K562 (cell line): ENCODE measurements around the gene NPM1. TPM values are rescaled to one million over a fixed set of nuclear protein-coding genes. Genes with fewer than 3 reads are reported as not detected.

Experiments
- ATAC-seq: fragments of 200-7000 bp; cut with Tn5 transposase; 3 replicates; pipeline ENCODE4 v1.9.1; 2020; ENCODE audit warnings: moderate library complexity
- BruUV-seq: library from RNA; stranded (reverse); fragments of 400-500 nt; replicated peaks from 2 replicates; lab custom pipeline; 2021; lab: Mats Ljungman, UMichigan
- CTCF ChIA-PET: fragments of 300-600 bp; formaldehyde crosslinking; extraction: SDS; loops from one replicate; lab custom pipeline; 2021; ENCODE audit warnings: low intra/inter-chr PET ratio; lab: Yijun Ruan, JAX
- POLR2A ChIA-PET: fragments of 300-600, 350-650 bp; sonication (Branson Sonifier 250); formaldehyde crosslinking; extraction: SDS; loops from one replicate; lab custom pipeline; 2021; ENCODE audit warnings: antibody characterized with exemption, inconsistent platforms; lab: Yijun Ruan, JAX
- DNase-seq, 4 experiments: peaks; one replicate each; pipeline versions ENCODE4 v3.0.0 to v3.0.0-alpha.2; 2011 to 2018; ENCODE audit warnings: low spot score in 3 of 4, mixed read lengths in 3 of 4; ENCODE audit errors: extremely low read depth in 1 of 4
- FAIRE-seq: peaks from 2 replicates; lab custom pipeline; 2011; peaks lifted over from hg19 to GRCh38; lab: Jason Lieb, UNC
- H2AFZ ChIP-seq: 2 replicates; pipeline ENCODE4 v1.6.0; 2011; ENCODE audit warnings: low read depth, low read length, control low read depth, inconsistent platforms
- H3K27ac ChIP-seq: fragments of 200-600 bp; 3 replicates; pipeline ENCODE4 v1.8.0; 2011; ENCODE audit warnings: low read depth, mild to moderate bottlenecking, control low read depth, inconsistent platforms, low read length, moderate library complexity, mixed read lengths; ENCODE audit errors: extremely low read depth
- H3K27me3 ChIP-seq, 2 experiments: fragments of 300-600 bp in 1 of 2; 2 replicates in 1 of 2; 3 replicates in 1 of 2; pipeline versions ENCODE4 v1.6.0 to v1.8.0; 2011; ENCODE audit warnings: inconsistent platforms in 2 of 2, low read length in 2 of 2, mild to moderate bottlenecking in 1 of 2, mixed read lengths in 1 of 2, moderate library complexity in 1 of 2; ENCODE audit not compliant: control insufficient read depth in 2 of 2, insufficient read depth in 2 of 2
- H3K36me3 ChIP-seq: fragments of 300-600 bp; 3 replicates; pipeline ENCODE4 v1.8.0; 2011; ENCODE audit warnings: mild to moderate bottlenecking, low read length, inconsistent platforms; ENCODE audit not compliant: control insufficient read depth, insufficient read depth
- H3K4me1 ChIP-seq, 2 experiments: fragments of 200-600 bp in 1 of 2; replicated peaks in 1 of 2; 2 replicates in 1 of 2; 3 replicates in 1 of 2; pipeline versions ENCODE4 v1.5.1 to v1.8.0; 2011; ENCODE audit warnings: inconsistent platforms in 2 of 2, low read length in 2 of 2, mild to moderate bottlenecking in 1 of 2, mixed read lengths in 1 of 2, moderate library complexity in 1 of 2; ENCODE audit not compliant: control insufficient read depth in 2 of 2, insufficient read depth in 2 of 2
- H3K4me2 ChIP-seq: 2 replicates; pipeline ENCODE4 v1.6.1; 2011; ENCODE audit warnings: low read length, control low read depth, inconsistent platforms, mixed read lengths; ENCODE audit not compliant: insufficient read depth
- H3K4me3 ChIP-seq: fragments of 200-600 bp; sonication (generic), shearing (Covaris generic); 2 replicates; pipeline ENCODE4 v1.5.1; 2016; ENCODE audit warnings: control low read depth, inconsistent platforms
- H3K79me2 ChIP-seq: fragments of 200-600 bp; 3 replicates; pipeline ENCODE4 v1.8.0; 2011; ENCODE audit warnings: low read length, inconsistent platforms; ENCODE audit not compliant: control insufficient read depth, insufficient read depth
- H3K9ac ChIP-seq, 2 experiments: 2 replicates each; pipeline versions ENCODE4 v1.6.0 to v1.6.1; 2011; ENCODE audit warnings: low read depth in 2 of 2, low read length in 2 of 2, control low read depth in 1 of 2, inconsistent platforms in 1 of 2, mild to moderate bottlenecking in 1 of 2, mixed read lengths in 1 of 2; ENCODE audit not compliant: insufficient read depth in 1 of 2
- H3K9me1 ChIP-seq: one replicate; pipeline ENCODE4 v1.6.0; 2011; ENCODE audit warnings: inconsistent platforms, mild to moderate bottlenecking, low read length, moderate library complexity; ENCODE audit not compliant: control insufficient read depth, insufficient read depth
- H3K9me3 ChIP-seq: replicated peaks from 2 replicates; pipeline ENCODE4 v1.5.1; 2011; ENCODE audit warnings: low read depth, low read length, inconsistent platforms; ENCODE audit not compliant: control insufficient read depth, insufficient read depth
- H4K20me1 ChIP-seq: replicated peaks from 2 replicates; pipeline ENCODE4 v1.6.1; 2011; ENCODE audit warnings: low read length, inconsistent platforms, mixed read lengths; ENCODE audit not compliant: control insufficient read depth, insufficient read depth
- CXXC5 ChIP-seq: fragments of 250-450 bp; sonication (Bioruptor Pico); IDR thresholded peaks from 2 replicates; pipeline ENCODE4 v1.8.0; 2022; ENCODE audit warnings: inconsistent platforms, mild to moderate bottlenecking, moderate library complexity
- EGR1 ChIP-seq: fragments of 450-650 bp; conservative IDR thresholded peaks from 2 replicates; pipeline ENCODE4 v1.6.1; 2017; ENCODE audit warnings: mild to moderate bottlenecking
- GTF2F1 ChIP-seq: IDR thresholded peaks from 2 replicates; pipeline ENCODE4 v1.6.1; 2011; ENCODE audit warnings: low read depth, low read length, improper control_type of control experiment
- HNRNPUL1 ChIP-seq: fragments of 200-400 bp; formaldehyde crosslinking; IDR thresholded peaks from 2 replicates; pipeline ENCODE4 v1.6.1; 2017; ENCODE audit warnings: low read length
- NCOA1 ChIP-seq: fragments of 450-650 bp; IDR thresholded peaks from 2 replicates; pipeline ENCODE4 v1.6.1; 2016; ENCODE audit warnings: low read depth
- RFX5 ChIP-seq: IDR thresholded peaks from 2 replicates; pipeline ENCODE4 v1.6.1; 2011; ENCODE audit warnings: low read depth, mild to moderate bottlenecking, improper control_type of control experiment, low read length
- TAL1 ChIP-seq: fragments of 450-650 bp; IDR thresholded peaks from 2 replicates; pipeline ENCODE4 v1.6.1; 2016; ENCODE audit warnings: mild to moderate bottlenecking
- TEAD4 ChIP-seq, 2 experiments: sonication (generic) in 1 of 2; formaldehyde crosslinking in 1 of 2; IDR thresholded peaks; 2 replicates each; pipeline versions ENCODE4 v1.6.1 to v1.8.0; 2012 to 2022; ENCODE audit warnings: borderline replicate concordance in 1 of 2, inconsistent platforms in 1 of 2, low read length in 1 of 2, mild to moderate bottlenecking in 1 of 2, missing genetic modification reagents in 1 of 2
- ZNF445 ChIP-seq: fragments of 250-450 bp; sonication (Bioruptor Pico); IDR thresholded peaks from 2 replicates; pipeline ENCODE4 v1.4.0; 2020; ENCODE audit warnings: low read depth, mild to moderate bottlenecking, moderate library complexity
- ZNF561 ChIP-seq: fragments of 450-650 bp; formaldehyde crosslinking; conservative IDR thresholded peaks from 2 replicates; pipeline ENCODE4 v1.4.0; 2020; ENCODE audit warnings: mild to moderate bottlenecking, moderate library complexity
- ZNF695 ChIP-seq: fragments of 450-650 bp; formaldehyde crosslinking; IDR thresholded peaks from 2 replicates; pipeline ENCODE4 v1.4.0; 2020; ENCODE audit warnings: mild to moderate bottlenecking, moderate library complexity
- ZNF766 ChIP-seq: fragments of 200-800 bp; sonication (Bioruptor generic); conservative IDR thresholded peaks from 2 replicates; pipeline ENCODE4 v1.6.1; 2016; ENCODE audit warnings: missing genetic modification characterization, missing compliant biosample characterization
- ZNF785 ChIP-seq: fragments of 250-450 bp; sonication (Bioruptor Pico); IDR thresholded peaks from 2 replicates; pipeline ENCODE4 v1.4.0; 2020; ENCODE audit warnings: mild to moderate bottlenecking
- WGBS: fragments of 100-300 bp; shearing (Covaris generic); methylation state at CpG from one replicate; pipeline ENCODE4 v1.1.6; 2016; ENCODE audit warnings: low coverage, mixed read lengths; ENCODE audit not compliant: insufficient coverage; ENCODE audit errors: missing lambda C conversion rate; 5-methylcytosine and 5-hydroxymethylcytosine counted together
- in situ Hi-C: fragments of 300-500 bp; cut with MboI; formaldehyde crosslinking; loops from 4 replicates; pipeline ENCODE4 v1.15.0; 2018; ENCODE audit warnings: inconsistent platforms, mixed read lengths
- intact Hi-C: fragments of 100-400 bp; cut with micrococcal nuclease; formaldehyde crosslinking; loops from 2 replicates; pipeline ENCODE4 v1.14.2; 2022
- polyA plus RNA-seq, 8 experiments: library from polyadenylated mRNA; depleted of rRNA in 4 of 8; stranded (reverse) in 5 of 8; unstranded in 3 of 8; fragments of >200 nt; fragmentation: Nextera tagmentation in 2 of 8; fragmentation: Illumina TruSeq in 1 of 8; extraction: Ambion mirVana in 2 of 8; extraction: Trizol in 1 of 8; gene quantifications; 2 replicates each; pipeline versions ENCODE4 v1.2.1 to v1.2.3, GENCODE V29; 2011 to 2014; ENCODE audit warnings: inconsistent platforms in 1 of 8, missing spikeins in 1 of 8
- total RNA-seq, 7 experiments: library from RNA; depleted of rRNA in 6 of 7; stranded (reverse); fragments of >200 nt in 6 of 7; fragmentation: Illumina TruSeq in 2 of 7; extraction: Trizol in 2 of 7; gene quantifications; 2 replicates each; pipeline versions ENCODE4 v1.2.1 to v1.2.3, GENCODE V29; 2011 to 2021; ENCODE audit warnings: low replicate concordance in 1 of 7
- TF ChIP-seq, protein P1 (sequence below): fragments of 250-450 bp; sonication (Bioruptor Pico); IDR thresholded peaks from 2 replicates; pipeline ENCODE4 v1.8.0; 2021; ENCODE audit warnings: mild to moderate bottlenecking, moderate library complexity
- TF ChIP-seq, protein P2 (sequence below): sonication (generic); formaldehyde crosslinking; IDR thresholded peaks from 2 replicates; pipeline ENCODE4 v1.8.1; 2022; ENCODE audit warnings: missing genetic modification reagents
- TF ChIP-seq, protein P3 (sequence below): fragments of 250-450 bp; sonication (Bioruptor Pico); IDR thresholded peaks from 2 replicates; pipeline ENCODE4 v1.8.0; 2022; ENCODE audit warnings: inconsistent platforms
- TF ChIP-seq, protein P4 (sequence below): sonication (generic); formaldehyde crosslinking; IDR thresholded peaks from 2 replicates; pipeline ENCODE4 v1.9.0; 2022; ENCODE audit warnings: mild to moderate bottlenecking, missing genetic modification reagents

Gene NPM1
- total and polyA plus RNA-seq, 9 of the 15 experiments (the other 6 are each of a cell fraction or from before 2014, with no cell fraction given): 2,438 to 6,909 (median 5,639) TPM

DNA sequence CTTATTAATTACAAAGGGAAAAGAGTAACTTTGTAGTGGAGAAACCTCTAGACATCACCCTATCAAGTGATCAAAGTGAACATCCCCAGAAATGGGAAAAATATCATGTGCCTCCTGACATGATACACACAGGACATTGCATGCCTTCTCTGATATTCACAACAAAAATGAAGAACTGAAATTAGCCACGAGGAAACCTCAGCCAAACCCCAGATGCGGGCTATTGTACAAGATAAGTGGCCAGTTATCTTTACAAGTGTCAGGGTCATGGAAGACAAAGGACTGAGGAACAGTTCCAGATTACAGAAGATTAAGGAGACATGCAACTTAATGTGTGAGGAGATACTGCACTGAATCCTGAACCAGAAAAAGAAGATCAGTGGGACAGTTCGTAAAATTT is 23.8 kb upstream of the NPM1 start:
- H3K27me3 ChIP-seq: peaks cover 22 to 53% of the 10 kb centered on the region in 2 experiments
- WGBS: 0% methylated on average over 3 of the region's 3 CpGs
- FAIRE-seq (no peak), ATAC-seq (no peak), DNase-seq (no peak)
- intact Hi-C loops: no loop called here
- BruUV-seq: no TSS peak
- in situ Hi-C loops: no loop called here
- H3K9me3 ChIP-seq: no peaks in the 10 kb centered on the region
- no peak overlapping the region for H3K4me3 ChIP-seq
- no peaks in the 10 kb centered on the region for H3K9me1 ChIP-seq
- ChIA-PET POLR2A (no interaction called here), CTCF (no interaction called here)
- no peaks in the 10 kb centered on the region for H3K79me2 ChIP-seq
- H3K36me3 ChIP-seq: no peaks in the 10 kb centered on the region
- no peaks in the 10 kb centered on the region for H3K4me1 ChIP-seq
- no peak overlapping the region for H3K27ac ChIP-seq
- H3K9ac ChIP-seq: no peak overlapping the region
- no peaks in the 10 kb centered on the region for H4K20me1 ChIP-seq
- H2AFZ ChIP-seq: no peak overlapping the region
- H3K4me2 ChIP-seq: no peak overlapping the region
- no peak for TF ChIP-seq ZNF785 (CRISPR knock-in tag)
- TF ChIP-seq GTF2F1: no peak
- no peak for TF ChIP-seq ZNF695
- TF ChIP-seq ZNF561 (CRISPR knock-in tag): no peak
- TF ChIP-seq RFX5: no peak
- TF ChIP-seq HNRNPUL1: no peak
- TF ChIP-seq, protein P1, sequence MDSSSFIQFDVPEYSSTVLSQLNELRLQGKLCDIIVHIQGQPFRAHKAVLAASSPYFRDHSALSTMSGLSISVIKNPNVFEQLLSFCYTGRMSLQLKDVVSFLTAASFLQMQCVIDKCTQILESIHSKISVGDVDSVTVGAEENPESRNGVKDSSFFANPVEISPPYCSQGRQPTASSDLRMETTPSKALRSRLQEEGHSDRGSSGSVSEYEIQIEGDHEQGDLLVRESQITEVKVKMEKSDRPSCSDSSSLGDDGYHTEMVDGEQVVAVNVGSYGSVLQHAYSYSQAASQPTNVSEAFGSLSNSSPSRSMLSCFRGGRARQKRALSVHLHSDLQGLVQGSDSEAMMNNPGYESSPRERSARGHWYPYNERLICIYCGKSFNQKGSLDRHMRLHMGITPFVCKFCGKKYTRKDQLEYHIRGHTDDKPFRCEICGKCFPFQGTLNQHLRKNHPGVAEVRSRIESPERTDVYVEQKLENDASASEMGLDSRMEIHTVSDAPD (CRISPR knock-in tag): no peak
- peak; percentile 48; the same call in 1 of the 2 replicates for TF ChIP-seq TEAD4 (IDR thresholded peaks at IDR 0.05; ENCODE audit: low read length)
- TF ChIP-seq TEAD4 (CRISPR knock-in tag; IDR thresholded peaks at IDR 0.05; ENCODE audit: borderline replicate concordance): no peak
- TF ChIP-seq, protein P2, sequence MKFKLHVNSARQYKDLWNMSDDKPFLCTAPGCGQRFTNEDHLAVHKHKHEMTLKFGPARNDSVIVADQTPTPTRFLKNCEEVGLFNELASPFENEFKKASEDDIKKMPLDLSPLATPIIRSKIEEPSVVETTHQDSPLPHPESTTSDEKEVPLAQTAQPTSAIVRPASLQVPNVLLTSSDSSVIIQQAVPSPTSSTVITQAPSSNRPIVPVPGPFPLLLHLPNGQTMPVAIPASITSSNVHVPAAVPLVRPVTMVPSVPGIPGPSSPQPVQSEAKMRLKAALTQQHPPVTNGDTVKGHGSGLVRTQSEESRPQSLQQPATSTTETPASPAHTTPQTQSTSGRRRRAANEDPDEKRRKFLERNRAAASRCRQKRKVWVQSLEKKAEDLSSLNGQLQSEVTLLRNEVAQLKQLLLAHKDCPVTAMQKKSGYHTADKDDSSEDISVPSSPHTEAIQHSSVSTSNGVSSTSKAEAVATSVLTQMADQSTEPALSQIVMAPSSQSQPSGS (CRISPR knock-in tag): no peak
- no peak for TF ChIP-seq NCOA1
- TF ChIP-seq TAL1: peak; percentile 30
- TF ChIP-seq, protein P3, sequence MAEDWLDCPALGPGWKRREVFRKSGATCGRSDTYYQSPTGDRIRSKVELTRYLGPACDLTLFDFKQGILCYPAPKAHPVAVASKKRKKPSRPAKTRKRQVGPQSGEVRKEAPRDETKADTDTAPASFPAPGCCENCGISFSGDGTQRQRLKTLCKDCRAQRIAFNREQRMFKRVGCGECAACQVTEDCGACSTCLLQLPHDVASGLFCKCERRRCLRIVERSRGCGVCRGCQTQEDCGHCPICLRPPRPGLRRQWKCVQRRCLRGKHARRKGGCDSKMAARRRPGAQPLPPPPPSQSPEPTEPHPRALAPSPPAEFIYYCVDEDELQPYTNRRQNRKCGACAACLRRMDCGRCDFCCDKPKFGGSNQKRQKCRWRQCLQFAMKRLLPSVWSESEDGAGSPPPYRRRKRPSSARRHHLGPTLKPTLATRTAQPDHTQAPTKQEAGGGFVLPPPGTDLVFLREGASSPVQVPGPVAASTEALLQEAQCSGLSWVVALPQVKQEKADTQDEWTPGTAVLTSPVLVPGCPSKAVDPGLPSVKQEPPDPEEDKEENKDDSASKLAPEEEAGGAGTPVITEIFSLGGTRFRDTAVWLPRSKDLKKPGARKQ: no peak
- TF ChIP-seq CXXC5 (CRISPR knock-in tag): no peak
- TF ChIP-seq EGR1: no peak
- peak; percentile 91 for TF ChIP-seq ZNF766 (CRISPR knock-in tag)
- TF ChIP-seq, protein P4, sequence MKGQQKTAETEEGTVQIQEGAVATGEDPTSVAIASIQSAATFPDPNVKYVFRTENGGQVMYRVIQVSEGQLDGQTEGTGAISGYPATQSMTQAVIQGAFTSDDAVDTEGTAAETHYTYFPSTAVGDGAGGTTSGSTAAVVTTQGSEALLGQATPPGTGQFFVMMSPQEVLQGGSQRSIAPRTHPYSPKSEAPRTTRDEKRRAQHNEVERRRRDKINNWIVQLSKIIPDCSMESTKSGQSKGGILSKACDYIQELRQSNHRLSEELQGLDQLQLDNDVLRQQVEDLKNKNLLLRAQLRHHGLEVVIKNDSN (CRISPR knock-in tag): no peak
- no peak for TF ChIP-seq ZNF445 (CRISPR knock-in tag)
